ENCODE results near the gene ZNF335. TPM values are rescaled to one million over a fixed set of nuclear protein-coding genes. Genes with fewer than 3 reads are reported as not detected.

The ZNF335 gene
- total and polyA plus RNA-seq, 2 of the 13 experiments (the other 11 are each of a cell fraction or from before 2014, with no cell fraction given), result 9.7 to 13.7 TPM

DNA sequence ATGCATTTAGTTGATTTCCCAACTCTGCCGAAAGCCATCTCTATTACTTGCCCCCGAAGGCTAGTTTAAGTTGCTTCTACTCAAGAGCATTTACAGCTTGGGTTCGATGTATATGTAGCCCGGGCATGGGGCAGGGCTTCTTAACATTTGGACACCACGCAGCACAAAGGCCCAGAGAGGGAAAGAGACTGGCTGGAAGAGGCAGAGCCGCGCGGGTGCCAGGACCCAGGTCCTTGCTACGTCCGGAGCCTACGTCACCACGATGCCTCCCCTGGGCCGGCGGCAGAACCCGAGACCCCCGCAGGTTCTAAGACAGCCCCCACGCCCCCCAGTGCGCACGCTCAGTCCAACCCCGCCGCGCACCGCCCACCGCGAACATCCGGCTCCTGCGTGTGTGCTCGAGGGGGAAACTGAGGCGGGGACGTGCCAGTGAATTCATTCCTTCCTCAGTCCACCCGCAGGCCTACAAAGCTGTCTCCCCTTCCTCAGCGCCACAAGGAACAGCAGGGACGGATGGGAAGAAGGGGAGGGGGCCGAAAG, 37.9 kb downstream of the ZNF335 start (continued):
- TF ChIP-seq, protein P1, sequence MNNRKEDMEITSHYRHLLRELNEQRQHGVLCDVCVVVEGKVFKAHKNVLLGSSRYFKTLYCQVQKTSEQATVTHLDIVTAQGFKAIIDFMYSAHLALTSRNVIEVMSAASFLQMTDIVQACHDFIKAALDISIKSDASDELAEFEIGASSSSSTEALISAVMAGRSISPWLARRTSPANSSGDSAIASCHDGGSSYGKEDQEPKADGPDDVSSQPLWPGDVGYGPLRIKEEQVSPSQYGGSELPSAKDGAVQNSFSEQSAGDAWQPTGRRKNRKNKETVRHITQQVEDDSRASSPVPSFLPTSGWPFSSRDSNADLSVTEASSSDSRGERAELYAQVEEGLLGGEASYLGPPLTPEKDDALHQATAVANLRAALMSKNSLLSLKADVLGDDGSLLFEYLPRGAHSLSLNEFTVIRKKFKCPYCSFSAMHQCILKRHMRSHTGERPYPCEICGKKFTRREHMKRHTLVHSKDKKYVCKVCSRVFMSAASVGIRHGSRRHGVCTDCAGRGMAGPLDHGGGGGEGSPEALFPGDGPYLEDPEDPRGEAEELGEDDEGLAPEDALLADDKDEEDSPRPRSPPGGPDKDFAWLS (CRISPR knock-in tag; IDR thresholded peaks at IDR 0.05; ENCODE audit: borderline replicate concordance), result peak; percentile 99; the same call in 1 of the 2 replicates
- TF ChIP-seq ZNF546 (CRISPR knock-in tag; conservative IDR thresholded peaks at IDR 0.05) (no peak), SRF (IDR thresholded peaks at IDR 0.05; ENCODE audit: low read depth, low read length) (no peak), ELF1 (CRISPR knock-in tag; IDR thresholded peaks at IDR 0.05) (no peak), NR2C2 (CRISPR knock-in tag; IDR thresholded peaks at IDR 0.05; ENCODE audit: borderline replicate concordance) (no peak; the same call in 1 of the 2 replicates), ZNF331 (CRISPR knock-in tag; IDR thresholded peaks at IDR 0.05) (no peak; the same call in 1 of the 2 replicates), EHMT2 (IDR thresholded peaks at IDR 0.05; ENCODE audit: borderline replicate concordance, low read depth, low read length) (no peak), ZFP90 (CRISPR knock-in tag; IDR thresholded peaks at IDR 0.05; ENCODE audit: borderline replicate concordance) (no peak), ZNF451 (CRISPR knock-in tag; IDR thresholded peaks at IDR 0.05) (no peak), MYNN (CRISPR knock-in tag; IDR thresholded peaks at IDR 0.05; ENCODE audit: low read depth) (no peak), ZNF670 (CRISPR knock-in tag; IDR thresholded peaks at IDR 0.05; ENCODE audit: borderline replicate concordance) (no peak; the same call in 1 of the 2 replicates), IKZF4 (CRISPR knock-in tag; IDR thresholded peaks at IDR 0.05; ENCODE audit: borderline replicate concordance, low read depth, not compliant biosample characterization) (peak; percentile 55), ELF4 (CRISPR knock-in tag; IDR thresholded peaks at IDR 0.05; ENCODE audit: borderline replicate concordance) (no peak), ZNF607 (CRISPR knock-in tag; IDR thresholded peaks at IDR 0.05; ENCODE audit: borderline replicate concordance) (no peak), ELF3 (CRISPR knock-in tag; IDR thresholded peaks at IDR 0.05) (no peak), SMC3 (IDR thresholded peaks at IDR 0.05; ENCODE audit: low read length) (no peak; the same call in 1 of the 2 replicates), NRL (CRISPR knock-in tag; IDR thresholded peaks at IDR 0.05; ENCODE audit: borderline replicate concordance) (no peak), MZF1 (CRISPR knock-in tag; IDR thresholded peaks at IDR 0.05; ENCODE audit: borderline replicate concordance) (peak; percentile 18; the same call in 1 of the 2 replicates)
- TF ChIP-seq, protein P2, sequence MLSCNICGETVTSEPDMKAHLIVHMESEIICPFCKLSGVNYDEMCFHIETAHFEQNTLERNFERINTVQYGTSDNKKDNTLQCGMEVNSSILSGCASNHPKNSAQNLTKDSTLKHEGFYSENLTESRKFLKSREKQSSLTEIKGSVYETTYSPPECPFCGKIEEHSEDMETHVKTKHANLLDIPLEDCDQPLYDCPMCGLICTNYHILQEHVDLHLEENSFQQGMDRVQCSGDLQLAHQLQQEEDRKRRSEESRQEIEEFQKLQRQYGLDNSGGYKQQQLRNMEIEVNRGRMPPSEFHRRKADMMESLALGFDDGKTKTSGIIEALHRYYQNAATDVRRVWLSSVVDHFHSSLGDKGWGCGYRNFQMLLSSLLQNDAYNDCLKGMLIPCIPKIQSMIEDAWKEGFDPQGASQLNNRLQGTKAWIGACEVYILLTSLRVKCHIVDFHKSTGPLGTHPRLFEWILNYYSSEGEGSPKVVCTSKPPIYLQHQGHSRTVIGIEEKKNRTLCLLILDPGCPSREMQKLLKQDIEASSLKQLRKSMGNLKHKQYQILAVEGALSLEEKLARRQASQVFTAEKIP (CRISPR knock-in tag; IDR thresholded peaks at IDR 0.05; ENCODE audit: borderline replicate concordance), result no peak
- TF ChIP-seq, protein P3, sequence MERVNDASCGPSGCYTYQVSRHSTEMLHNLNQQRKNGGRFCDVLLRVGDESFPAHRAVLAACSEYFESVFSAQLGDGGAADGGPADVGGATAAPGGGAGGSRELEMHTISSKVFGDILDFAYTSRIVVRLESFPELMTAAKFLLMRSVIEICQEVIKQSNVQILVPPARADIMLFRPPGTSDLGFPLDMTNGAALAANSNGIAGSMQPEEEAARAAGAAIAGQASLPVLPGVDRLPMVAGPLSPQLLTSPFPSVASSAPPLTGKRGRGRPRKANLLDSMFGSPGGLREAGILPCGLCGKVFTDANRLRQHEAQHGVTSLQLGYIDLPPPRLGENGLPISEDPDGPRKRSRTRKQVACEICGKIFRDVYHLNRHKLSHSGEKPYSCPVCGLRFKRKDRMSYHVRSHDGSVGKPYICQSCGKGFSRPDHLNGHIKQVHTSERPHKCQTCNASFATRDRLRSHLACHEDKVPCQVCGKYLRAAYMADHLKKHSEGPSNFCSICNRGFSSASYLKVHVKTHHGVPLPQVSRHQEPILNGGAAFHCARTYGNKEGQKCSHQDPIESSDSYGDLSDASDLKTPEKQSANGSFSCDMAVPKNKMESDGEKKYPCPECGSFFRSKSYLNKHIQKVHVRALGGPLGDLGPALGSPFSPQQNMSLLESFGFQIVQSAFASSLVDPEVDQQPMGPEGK (CRISPR knock-in tag; IDR thresholded peaks at IDR 0.05), result peak; percentile 78; the same call in 1 of the 2 replicates
- TF ChIP-seq, protein P4, sequence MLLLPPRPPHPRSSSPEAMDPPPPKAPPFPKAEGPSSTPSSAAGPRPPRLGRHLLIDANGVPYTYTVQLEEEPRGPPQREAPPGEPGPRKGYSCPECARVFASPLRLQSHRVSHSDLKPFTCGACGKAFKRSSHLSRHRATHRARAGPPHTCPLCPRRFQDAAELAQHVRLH (CRISPR knock-in tag; IDR thresholded peaks at IDR 0.05; ENCODE audit: borderline replicate concordance, low read depth), result no peak; the same call in 1 of the 2 replicates
- TF ChIP-seq, protein P5, sequence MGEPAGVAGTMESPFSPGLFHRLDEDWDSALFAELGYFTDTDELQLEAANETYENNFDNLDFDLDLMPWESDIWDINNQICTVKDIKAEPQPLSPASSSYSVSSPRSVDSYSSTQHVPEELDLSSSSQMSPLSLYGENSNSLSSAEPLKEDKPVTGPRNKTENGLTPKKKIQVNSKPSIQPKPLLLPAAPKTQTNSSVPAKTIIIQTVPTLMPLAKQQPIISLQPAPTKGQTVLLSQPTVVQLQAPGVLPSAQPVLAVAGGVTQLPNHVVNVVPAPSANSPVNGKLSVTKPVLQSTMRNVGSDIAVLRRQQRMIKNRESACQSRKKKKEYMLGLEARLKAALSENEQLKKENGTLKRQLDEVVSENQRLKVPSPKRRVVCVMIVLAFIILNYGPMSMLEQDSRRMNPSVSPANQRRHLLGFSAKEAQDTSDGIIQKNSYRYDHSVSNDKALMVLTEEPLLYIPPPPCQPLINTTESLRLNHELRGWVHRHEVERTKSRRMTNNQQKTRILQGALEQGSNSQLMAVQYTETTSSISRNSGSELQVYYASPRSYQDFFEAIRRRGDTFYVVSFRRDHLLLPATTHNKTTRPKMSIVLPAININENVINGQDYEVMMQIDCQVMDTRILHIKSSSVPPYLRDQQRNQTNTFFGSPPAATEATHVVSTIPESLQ (CRISPR knock-in tag; conservative IDR thresholded peaks at IDR 0.05), result no peak

All from HepG2 (cell line).